ENCODE measurements around the gene CD82.

The CD82 gene

GRCh38 chr11:44621784-44622183, 56.3 kb downstream of the CD82 start:
- no peak for DNase-seq

GRCh38 chr11:44622190-44622650, 56.8 kb downstream of the CD82 start:
- no peak for DNase-seq

DNA sequence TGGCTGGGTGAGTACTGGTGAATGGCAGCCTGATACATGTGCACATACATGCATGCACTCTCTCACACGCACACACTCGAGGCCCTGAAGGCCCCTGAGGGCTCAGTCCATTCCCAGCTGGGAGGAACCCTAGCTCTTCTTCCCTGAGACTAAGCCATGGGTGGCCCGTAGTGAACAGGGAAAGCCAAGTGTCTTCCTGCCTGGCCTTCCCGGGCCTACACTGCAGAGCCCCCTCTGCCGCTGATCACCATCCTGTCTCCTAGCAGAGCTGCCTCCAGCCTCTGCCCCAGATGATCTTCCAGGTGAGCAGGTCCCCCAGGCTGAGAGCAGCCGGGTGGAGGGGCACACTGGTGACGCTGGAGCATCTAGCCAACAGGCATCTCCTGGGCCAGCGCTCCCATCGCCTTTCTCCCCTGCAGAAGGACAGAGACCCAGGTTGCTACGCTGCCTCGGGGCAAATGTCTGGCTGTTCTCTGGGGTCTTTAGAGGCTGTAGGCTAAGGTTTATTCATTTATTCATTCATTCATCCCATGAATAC, 57.3 kb downstream of the CD82 start:
- DNase-seq, result no peak

DNA sequence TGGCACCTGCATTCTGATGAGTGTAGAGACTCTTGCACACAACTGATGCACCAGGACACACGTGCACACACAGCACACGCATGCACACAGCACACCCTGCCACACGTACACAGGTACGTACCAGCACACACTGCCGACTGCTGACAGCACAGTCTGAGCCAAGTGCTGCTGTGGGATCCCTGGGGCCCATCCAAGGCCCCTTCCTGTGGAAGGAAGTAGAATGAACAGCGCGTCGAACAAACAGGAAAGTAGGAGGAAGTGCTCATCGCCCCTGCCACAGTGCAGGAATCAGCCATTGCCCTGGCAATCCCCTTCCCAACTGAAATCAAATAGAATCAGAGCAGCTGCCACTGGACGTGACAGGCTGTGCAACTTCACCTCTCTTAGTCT, 57.9 kb downstream of the CD82 start:
- DNase-seq, result no peak

- no peak for DNase-seq
Measured at GRCh38 chr11:44623731-44624491, 58.4 kb downstream of the CD82 start.

DNA sequence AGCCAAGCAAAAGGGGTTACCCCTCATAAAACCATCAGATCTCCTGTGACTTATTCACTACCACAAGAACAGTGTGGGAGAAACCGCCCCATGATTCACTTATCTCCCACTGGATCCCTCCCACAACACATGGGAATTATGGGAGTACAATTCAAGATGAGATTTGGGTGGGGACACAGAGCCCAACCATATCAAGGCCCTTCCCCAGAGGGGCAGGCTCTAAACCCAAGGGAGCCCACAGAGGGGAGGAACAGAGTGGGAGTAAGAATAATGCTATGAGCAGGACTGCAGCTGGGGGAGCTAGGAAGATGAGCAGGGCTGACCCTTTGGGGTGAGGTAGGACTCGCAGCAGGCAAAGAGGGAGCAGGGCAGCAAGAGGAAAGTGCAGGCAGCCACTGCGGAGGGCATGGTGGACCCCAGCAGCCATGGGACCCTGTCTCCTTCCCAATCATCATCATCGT, 59.3 kb downstream of the CD82 start:
- DNase-seq, result no peak

- DNase-seq, result peak; percentile 11
Measured at GRCh38 chr11:44625759-44626523, 60.5 kb downstream of the CD82 start.

DNA sequence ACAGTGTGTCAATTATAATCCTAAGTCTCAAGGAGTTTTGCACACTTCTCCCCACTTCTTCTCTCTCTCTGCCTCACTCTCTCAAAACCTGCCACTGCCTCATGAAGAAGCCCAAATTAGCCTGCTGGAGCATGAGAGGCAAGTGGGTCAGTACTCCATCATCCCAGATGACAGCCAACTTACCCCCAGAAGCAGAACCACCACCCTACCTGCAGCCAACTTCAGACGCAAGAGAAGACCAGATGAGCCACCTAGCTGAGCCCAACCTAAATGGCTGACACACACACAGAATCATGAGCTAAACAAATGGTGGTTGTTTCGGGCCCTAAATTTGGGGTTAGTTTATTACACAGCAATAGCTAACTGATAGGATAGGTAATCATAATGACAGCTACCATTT, 61.2 kb downstream of the CD82 start:
- DNase-seq, result no peak

- DNase-seq, result no peak
Measured at GRCh38 chr11:44627165-44627789, 61.8 kb downstream of the CD82 start.

GRCh38 chr11:44627911-44628729, 62.7 kb downstream of the CD82 start:
- DNase-seq, result no peak

DNA sequence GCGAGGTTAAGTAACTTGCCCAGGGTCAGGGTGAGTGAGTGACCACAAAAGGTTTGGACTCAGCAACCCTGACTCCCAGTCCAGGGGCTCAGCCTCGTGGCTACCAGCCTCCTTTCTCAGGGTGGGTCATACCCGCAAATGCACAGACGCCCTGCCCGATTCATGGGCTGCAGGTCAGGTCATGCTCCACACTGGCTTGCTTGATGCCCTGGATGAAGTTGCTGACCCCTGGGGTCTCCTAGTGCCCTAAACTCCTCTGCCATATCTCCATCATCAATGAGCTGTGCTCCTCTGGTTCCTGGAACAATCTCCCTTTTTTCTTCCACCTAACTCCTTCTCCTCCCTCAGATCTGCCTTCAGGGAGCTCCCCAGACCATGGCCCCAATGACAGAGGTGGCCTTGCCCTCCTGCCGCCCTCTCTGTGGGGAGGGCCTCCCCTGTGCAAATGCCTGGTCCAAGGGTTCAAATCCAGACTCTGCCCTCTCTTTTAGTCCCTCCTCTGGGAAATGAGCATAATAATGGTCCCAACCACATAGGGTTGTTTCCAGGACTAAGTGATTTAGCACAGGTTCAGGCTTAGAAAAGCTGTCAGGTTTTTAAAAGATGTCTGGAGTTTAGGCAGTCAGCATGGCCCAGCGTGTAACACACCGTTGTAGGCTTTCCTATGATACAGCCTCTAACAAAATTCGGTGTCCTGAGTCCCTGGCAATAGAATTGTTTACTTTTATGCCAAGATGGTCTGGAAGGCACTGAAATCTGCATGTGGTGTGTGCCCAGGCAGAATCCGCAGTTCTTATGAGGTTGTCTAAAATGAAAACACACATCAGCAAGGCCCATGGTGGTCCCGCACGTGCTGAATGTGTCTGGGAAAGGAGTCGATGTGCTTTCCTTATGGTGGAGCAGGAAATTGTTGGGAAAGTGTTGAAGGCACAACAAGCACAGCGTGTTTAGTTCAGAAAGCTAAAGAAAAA, 63.6 kb downstream of the CD82 start:
- DNase-seq, result no peak

- no peak for DNase-seq
Measured at GRCh38 chr11:44629732-44630345, 64.4 kb downstream of the CD82 start.

GRCh38 chr11:44630511-44631210, 65.2 kb downstream of the CD82 start:
- no peak for DNase-seq

- DNase-seq, result no peak
Measured at GRCh38 chr11:44631831-44632230, 66.4 kb downstream of the CD82 start.

DNA sequence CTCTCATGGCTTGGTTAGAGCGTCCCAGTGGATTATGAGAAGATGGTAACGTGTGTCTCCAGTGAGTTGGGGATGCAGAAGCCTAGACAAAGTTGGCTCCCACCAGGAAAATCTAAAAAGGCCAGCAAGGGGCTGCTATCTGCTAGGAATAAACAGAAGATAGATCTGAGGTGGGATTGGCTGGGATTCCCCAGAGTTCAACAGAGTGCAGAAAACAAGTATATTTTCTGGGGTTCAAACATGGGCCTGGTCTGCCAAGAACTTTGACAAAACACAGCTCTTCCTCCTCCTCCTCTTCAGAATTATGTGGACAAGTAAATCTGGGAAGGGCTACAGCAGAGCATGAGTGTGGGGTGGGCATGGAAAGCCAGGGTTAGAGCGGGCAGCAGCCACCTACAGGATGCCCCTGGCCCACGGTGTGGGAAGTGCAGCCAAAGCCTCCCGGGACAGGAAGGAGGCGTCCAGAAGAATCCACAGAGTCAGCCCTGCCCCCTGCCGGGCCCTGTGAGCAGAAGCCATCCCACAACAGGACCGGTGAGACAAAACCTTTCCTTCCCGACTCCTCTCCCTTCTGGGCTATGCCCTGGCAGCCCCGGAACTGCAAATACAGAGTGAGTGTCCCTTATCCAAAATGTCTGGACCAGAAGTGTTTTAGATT, 67.1 kb downstream of the CD82 start:
- no peak for DNase-seq

DNA sequence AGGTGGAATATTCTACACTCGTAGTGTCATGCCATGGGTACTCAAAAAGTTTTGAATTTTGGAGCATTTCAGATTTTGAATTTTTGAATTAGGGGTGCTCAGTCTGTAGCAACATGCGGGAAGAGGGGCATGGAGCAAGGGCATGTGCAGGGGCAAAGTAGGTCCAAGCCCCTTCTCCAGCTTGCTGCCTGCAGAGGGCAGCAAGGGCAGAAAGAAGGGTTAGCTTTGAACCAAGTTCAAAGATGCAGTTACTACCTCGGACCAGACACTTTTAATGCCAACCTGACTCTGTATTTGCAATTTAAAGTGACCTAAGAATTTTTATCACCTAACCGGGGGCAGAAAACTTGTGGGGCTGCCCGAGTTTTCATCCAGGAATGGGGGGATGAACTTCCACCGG, 68.2 kb downstream of the CD82 start:
- DNase-seq, result no peak

- no peak for DNase-seq
Measured at GRCh38 chr11:44634401-44635281, 69.2 kb downstream of the CD82 start.

- no peak for DNase-seq
Measured at GRCh38 chr11:44637487-44637886, 72.0 kb downstream of the CD82 start.

DNA sequence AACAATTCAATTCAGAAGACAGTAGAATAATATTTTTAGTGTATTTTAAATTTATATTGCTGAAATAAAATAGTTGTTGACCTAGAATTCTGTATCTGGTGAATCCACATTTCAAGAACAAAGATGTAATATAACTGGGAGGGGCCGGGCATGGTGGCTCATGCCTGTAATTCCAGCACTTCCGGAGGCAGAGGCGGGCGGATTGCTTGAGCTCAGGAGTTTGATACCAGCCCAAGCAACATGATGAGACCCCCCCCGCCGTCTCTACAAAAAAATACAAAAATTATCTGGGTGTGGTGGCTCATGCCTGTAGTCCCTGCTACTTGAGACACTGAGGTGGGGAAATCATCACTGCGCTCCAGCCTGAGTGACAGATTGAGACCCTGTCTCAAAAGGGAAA, 72.6 kb downstream of the CD82 start:
- DNase-seq, result no peak

Data from GF-D8 (cell line).